22Rv1 (cell line): ENCODE measurements around the gene ADGRL4.

ENCODE experiments used
- CTCF ChIP-seq: fragments of 450-650 bp; IDR thresholded peaks from 2 replicates; pipeline ENCODE4 v1.5.1; 2017; ENCODE audit warnings: mild to moderate bottlenecking
- ZFX ChIP-seq: fragments of 450-650 bp; IDR thresholded peaks from 2 replicates; pipeline ENCODE4 v1.6.1; 2017; ENCODE audit warnings: antibody characterized with exemption, borderline replicate concordance

- no peak for TF ChIP-seq CTCF
- TF ChIP-seq ZFX: no peak
Measured at GRCh38 chr1:79040424-79041082, 34.0 kb upstream of the ADGRL4 start.
